PC-3 (cell line): ENCODE measurements around the gene IFT43. TPM values are rescaled to one million over a fixed set of nuclear protein-coding genes. Genes with fewer than 3 reads are reported as not detected.

Experiments
- ATAC-seq: fragments of 200-7000 bp; cut with Tn5 transposase; 2 replicates; pipeline ENCODE4 v1.9.1; 2020; ENCODE audit warnings: mild to moderate bottlenecking, moderate library complexity
- BruUV-seq: library from RNA; stranded (reverse); fragments of 400-500 nt; replicated peaks from 2 replicates; lab custom pipeline; 2021; lab: Mats Ljungman, UMichigan
- CTCF ChIA-PET: fragments of 300-600 bp; sonication (Branson Sonifier 250); formaldehyde crosslinking; loops from one replicate; lab custom pipeline; 2022; ENCODE audit warnings: antibody characterized with exemption; lab: Charles Lee
- POLR2A ChIA-PET: fragments of 300-600 bp; sonication (Branson Sonifier 250); formaldehyde crosslinking; loops from one replicate; lab custom pipeline; 2022; ENCODE audit warnings: antibody characterized with exemption; ENCODE audit not compliant: unreplicated experiment; lab: Charles Lee
- DNase-seq: peaks from one replicate; pipeline ENCODE4 v3.0.0-alpha.2; 2015
- H2AFZ ChIP-seq: fragments of 300-600 bp; sonication (generic); 2 replicates; pipeline ENCODE4 v1.6.0; 2016; ENCODE audit warnings: antibody characterized with exemption, low read length
- H3F3A ChIP-seq: fragments of 300-600 bp; sonication (generic); one replicate; pipeline ENCODE4 v1.6.0; 2017; ENCODE audit warnings: antibody characterized with exemption, low read length, control low read depth, mild to moderate bottlenecking; ENCODE audit not compliant: unreplicated experiment
- H3K27ac ChIP-seq: fragments of 300-600 bp; sonication (generic); 2 replicates; pipeline ENCODE4 v1.5.1; 2016; ENCODE audit warnings: mild to moderate bottlenecking, low read length
- H3K27me3 ChIP-seq: fragments of 300-600 bp; sonication (generic); 2 replicates; pipeline ENCODE4 v1.6.1; 2016; ENCODE audit warnings: low read length, mixed read lengths
- H3K36me3 ChIP-seq: fragments of 300-600 bp; sonication (generic); 2 replicates; pipeline ENCODE4 v1.6.1; 2016; ENCODE audit warnings: low read depth, mixed run types, low read length, mixed read lengths
- H3K4me1 ChIP-seq: fragments of 300-600 bp; sonication (generic); 2 replicates; pipeline ENCODE4 v1.5.1; 2016; ENCODE audit warnings: low read length; ENCODE audit not compliant: insufficient read depth
- H3K4me2 ChIP-seq: fragments of 300-600 bp; sonication (generic); 2 replicates; pipeline ENCODE4 v1.6.0; 2016; ENCODE audit warnings: low read length
- H3K4me3 ChIP-seq: fragments of 300-600 bp; sonication (generic); 2 replicates; pipeline ENCODE4 v1.5.1; 2016; ENCODE audit warnings: mild to moderate bottlenecking, low read length, mixed read lengths
- H3K79me2 ChIP-seq: fragments of 300-600 bp; sonication (generic); 2 replicates; pipeline ENCODE4 v1.6.1; 2017; ENCODE audit warnings: low read length, mixed read lengths
- H3K9ac ChIP-seq: fragments of 300-600 bp; sonication (generic); 2 replicates; pipeline ENCODE4 v1.6.0; 2016; ENCODE audit warnings: mild to moderate bottlenecking, low read length
- H3K9me2 ChIP-seq: fragments of 300-600 bp; sonication (generic); replicated peaks from 2 replicates; pipeline ENCODE4 v1.6.1; 2016; ENCODE audit warnings: mixed run types, low read length, mixed read lengths
- H3K9me3 ChIP-seq: fragments of 300-600 bp; sonication (generic); 2 replicates; pipeline ENCODE4 v1.6.1; 2016; ENCODE audit warnings: low read length, mixed read lengths
- H4K20me1 ChIP-seq: fragments of 300-600 bp; sonication (generic); 2 replicates; pipeline ENCODE4 v1.6.1; 2016; ENCODE audit warnings: low read length, mixed read lengths
- CTCF ChIP-seq: fragments of 300-600 bp; sonication (generic); conservative IDR thresholded peaks from 2 replicates; pipeline ENCODE4 v1.5.1; 2017; ENCODE audit warnings: antibody characterized with exemption, low read depth, mild to moderate bottlenecking, low read length
- EZH2 ChIP-seq: fragments of 300-600 bp; sonication (generic); IDR thresholded peaks from one replicate; pipeline ENCODE4 v1.6.1; 2017; ENCODE audit warnings: antibody characterized with exemption, mild to moderate bottlenecking, low read length; ENCODE audit not compliant: unreplicated experiment
- EZH2phosphoT487 ChIP-seq: fragments of 300-600 bp; sonication (generic); IDR thresholded peaks from 2 replicates; pipeline ENCODE4 v1.6.1; 2018; ENCODE audit warnings: mild to moderate bottlenecking, antibody characterized with exemption, low read length, borderline replicate concordance
- intact Hi-C: fragments of 100-400 bp; cut with micrococcal nuclease; formaldehyde crosslinking; loops from 2 replicates; pipeline ENCODE4 v1.9.0; 2023
- total RNA-seq: library from RNA; depleted of rRNA; stranded (reverse); fragments of >200 nt; gene quantifications from 2 replicates; pipeline ENCODE4 v1.2.3, GENCODE V29; 2014

IFT43 gene
- total RNA-seq, 1 experiment from 2014 or later, result 41.3 TPM

- Histone ChIP-seq H3K27me3 (0 out of 2 replicates have a peak, but pooled peaks cover 5% of the 10 kb centered on the region), H3K9me3 (no peaks in the 10 kb centered on the region), H3K9me2 (no peaks in the 10 kb centered on the region), H3K4me1 (no peaks in the 10 kb centered on the region), H3K9ac (no peak overlapping the region), H3K4me3 (no peak overlapping the region), H3K36me3 (no peaks in the 10 kb centered on the region), H2AFZ (no peak overlapping the region), H3K27ac (no peak overlapping the region), H4K20me1 (no peaks in the 10 kb centered on the region), H3K79me2 (no peaks in the 10 kb centered on the region), H3K4me2 (no peak overlapping the region), H3F3A (no peaks in the 10 kb centered on the region)
- no TSS peak for BruUV-seq
- DNase-seq (no peak), ATAC-seq (no peak)
- POLR2A ChIA-PET, result no interaction called here
- CTCF ChIA-PET, result interaction anchor here (0.6 kb wide), 1 partner anchor 38 kb away, joined by 4 read pairs; no protein-coding TSS in a partner anchor
- intact Hi-C loops, result no loop called here
- TF ChIP-seq EZH2, result no peak
- TF ChIP-seq CTCF, result no peak
- TF ChIP-seq EZH2phosphoT487, result no peak
These were observed 102.8 kb downstream of the IFT43 start for GRCh38 chr14:76088326-76088725.

GRCh38 chr14:76088771-76089571 is 103.4 kb downstream of the IFT43 start:
- no peak overlapping the region for H2AFZ ChIP-seq
- TF ChIP-seq CTCF (no peak), EZH2phosphoT487 (no peak), EZH2 (no peak)
- CTCF ChIA-PET, result no interaction called here

GRCh38 chr14:76089575-76089974 is 104.0 kb downstream of the IFT43 start:
- H3K27me3 ChIP-seq, result 0 out of 2 replicates have a peak, but pooled peaks cover 5% of the 10 kb centered on the region
- no TSS peak for BruUV-seq
- DNase-seq (no peak), ATAC-seq (no peak)
- no peak overlapping the region for H3K4me3 ChIP-seq
- TF ChIP-seq EZH2, result no peak
- no peak for TF ChIP-seq CTCF
- no peak for TF ChIP-seq EZH2phosphoT487
- ChIA-PET POLR2A (no interaction called here), CTCF (no interaction called here)
- no peaks in the 10 kb centered on the region for H3K36me3 ChIP-seq
- no peak overlapping the region for H2AFZ ChIP-seq
- H3K4me2 ChIP-seq, result no peak overlapping the region
- intact Hi-C loops, result no loop called here
- H3K9me2 ChIP-seq, result no peaks in the 10 kb centered on the region
- H3F3A ChIP-seq, result no peaks in the 10 kb centered on the region
- no peaks in the 10 kb centered on the region for H3K79me2 ChIP-seq
- no peaks in the 10 kb centered on the region for H3K4me1 ChIP-seq
- no peaks in the 10 kb centered on the region for H4K20me1 ChIP-seq
- H3K9me3 ChIP-seq, result no peaks in the 10 kb centered on the region
- H3K27ac ChIP-seq, result no peak overlapping the region
- H3K9ac ChIP-seq, result no peak overlapping the region

More at GRCh38 chr14:76088771-76089571, 103.4 kb downstream of the IFT43 start:
- no peak overlapping the region for H3K4me2 ChIP-seq
- no peaks in the 10 kb centered on the region for H3K79me2 ChIP-seq
- no peak for DNase-seq
- no peaks in the 10 kb centered on the region for H3K36me3 ChIP-seq
- no peak for ATAC-seq
- H3K9me2 ChIP-seq, result no peaks in the 10 kb centered on the region
- H3F3A ChIP-seq, result no peaks in the 10 kb centered on the region
- intact Hi-C loops, result no loop called here
- no peaks in the 10 kb centered on the region for H3K4me1 ChIP-seq
- H4K20me1 ChIP-seq, result no peaks in the 10 kb centered on the region
- POLR2A ChIA-PET, result no interaction called here
- H3K4me3 ChIP-seq, result no peak overlapping the region
- H3K27me3 ChIP-seq, result 0 out of 2 replicates have a peak, but pooled peaks cover 5% of the 10 kb centered on the region
- H3K9ac ChIP-seq, result no peak overlapping the region
- H3K9me3 ChIP-seq, result no peaks in the 10 kb centered on the region
- no peak overlapping the region for H3K27ac ChIP-seq
- no TSS peak for BruUV-seq
